NCI-H460 (cell line): Measurements from ENCODE around the gene USP30. TPM values are rescaled to one million over a fixed set of nuclear protein-coding genes. Genes with fewer than 3 reads are reported as not detected.

Experiments
- DNase-seq: peaks from one replicate; pipeline ENCODE4 v3.0.0-alpha.2; 2016; ENCODE audit warnings: low read depth; ENCODE audit errors: extremely low read depth
- small RNA-seq, 2 experiments: library from RNA; depleted of rRNA; stranded (forward); fragments of <200 nt; gene quantifications; one replicate each; pipeline ENCODE3, GENCODE V24; 2014
- total RNA-seq: library from RNA; depleted of rRNA; stranded (reverse); fragments of >200 nt; shearing (Covaris generic); gene quantifications from 2 replicates; pipeline ENCODE4 v1.2.3, GENCODE V29; 2014; rRNA removed

Gene USP30
- total RNA-seq, 1 experiment from 2014 or later: 8.2 TPM

DNA sequence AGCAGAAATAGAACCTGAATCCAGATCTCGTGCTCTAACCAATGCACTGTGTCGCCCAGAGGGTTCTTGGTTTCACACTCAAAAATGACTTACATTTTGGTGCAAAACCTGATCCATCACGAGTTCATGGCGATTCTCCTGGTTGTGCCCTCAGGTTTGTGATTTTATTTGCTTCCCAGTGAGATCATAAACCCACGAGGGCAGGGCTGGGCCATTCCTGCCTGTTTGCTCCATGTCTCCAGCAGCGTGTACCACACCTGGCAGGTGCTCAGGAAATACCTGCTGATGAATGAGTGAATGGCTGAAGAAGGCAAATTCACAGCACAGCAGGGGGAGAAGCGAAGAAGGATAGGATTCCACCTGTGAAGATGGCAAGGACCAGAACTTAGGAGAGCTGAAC is 73.4 kb downstream of the USP30 start:
- DNase-seq: no peak

- no peak for DNase-seq
These were observed 74.4 kb downstream of the USP30 start for GRCh38 chr12:109126784-109127183.

GRCh38 chr12:109127533-109128242 is 75.3 kb downstream of the USP30 start:
- DNase-seq: no peak

- no peak for DNase-seq
These were observed 78.1 kb downstream of the USP30 start for GRCh38 chr12:109130297-109131153.

- DNase-seq: no peak
These were observed 79.0 kb downstream of the USP30 start for GRCh38 chr12:109131154-109132050.

- DNase-seq: peak; percentile 18
These were observed 82.0 kb downstream of the USP30 start for GRCh38 chr12:109134186-109134917.

DNA sequence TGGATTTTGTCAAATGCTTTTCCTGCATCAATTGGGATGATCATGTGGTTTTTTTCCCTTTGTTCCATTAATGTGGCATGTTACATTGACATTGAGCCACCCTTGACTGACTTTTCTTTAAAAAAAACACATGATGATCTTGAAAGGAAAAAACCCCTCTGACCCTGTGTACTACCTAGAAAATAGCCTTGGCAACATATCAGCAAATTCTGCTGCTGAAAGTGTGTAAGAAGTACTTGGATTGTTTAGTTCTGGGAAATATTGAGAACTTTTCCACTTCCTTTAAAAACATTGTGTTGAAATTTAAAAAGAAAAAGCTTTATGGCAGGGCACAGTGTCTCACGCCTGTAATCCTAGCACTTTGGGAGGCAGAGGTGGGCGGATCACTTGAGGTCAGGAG is 84.7 kb downstream of the USP30 start:
- no peak for DNase-seq

Small RNAs within 50 kb of the gene (small RNA-seq; reads per million reads assigned to genes)
- gene AC190387.1: 0 reads per million in 2 experiments
- gene RNA5SP372: 0 to 0.41 reads per million in 2 experiments

Other genes starting within 250 kb of the USP30 start
- 13.9 and 19.0 TPM in 2 replicates for gene SSH1, start 195.0 kb upstream of the USP30 start, total RNA-seq
- not detected in 2 replicates for gene DAO, start 172.5 kb upstream of the USP30 start, total RNA-seq
- not detected in 2 replicates for gene SVOP, start 31.5 kb upstream of the USP30 start, total RNA-seq
- gene ALKBH2, start 40.9 kb downstream of the USP30 start, total RNA-seq: 26.1 and 35.1 TPM in 2 replicates
- 21.0 and 23.7 TPM in 2 replicates for gene UNG, start 45.0 kb downstream of the USP30 start, total RNA-seq
- gene ACACB, start 64.0 kb downstream of the USP30 start, total RNA-seq: 1.9 and 2.5 TPM in 2 replicates